HCT116 (cell line): ENCODE data around the gene KCNK3. TPM values are rescaled to one million over a fixed set of nuclear protein-coding genes. Genes with fewer than 3 reads are reported as not detected.
A peak's percentile ranks its signal among the peaks of the same experiment; 100 is the strongest.

Experiments used
- ATAC-seq: fragments of 200-7000 bp; cut with Tn5 transposase; 2 replicates; pipeline ENCODE4 v1.9.1; 2020; ENCODE audit warnings: mild to moderate bottlenecking, moderate library complexity
- BruUV-seq: library from RNA; stranded (reverse); fragments of 400-500 nt; replicated peaks from 2 replicates; lab custom pipeline; 2021; lab: Mats Ljungman, UMichigan
- CTCF ChIA-PET: fragments of 300-600 bp; sonication (Branson Sonifier 250); formaldehyde crosslinking; loops from one replicate; lab custom pipeline; 2021; ENCODE audit warnings: antibody characterized with exemption; lab: Charles Lee
- POLR2A ChIA-PET: fragments of 300-600, 350-600 bp; sonication (Branson Sonifier 250); formaldehyde crosslinking; loops from one replicate; lab custom pipeline; 2021; ENCODE audit warnings: antibody characterized with exemption; lab: Charles Lee
- RAD21 ChIA-PET, 2 experiments: fragments of 300-600 bp; sonication (Branson Sonifier 250); formaldehyde crosslinking; loops; one replicate each; lab custom pipeline; 2023; ENCODE audit warnings: low total read pairs in 2 of 2; ENCODE audit not compliant: uncharacterized antibody in 2 of 2, unreplicated experiment in 2 of 2, low non-redundant PET in 1 of 2; lab: Charles Lee
- DNase-seq: peaks from one replicate; pipeline ENCODE4 v3.0.0-alpha.2; 2010; ENCODE audit warnings: low read depth, low spot score
- H2AFZ ChIP-seq: fragments of 200-600 bp; shearing (Covaris generic), sonication (generic); 2 replicates; pipeline ENCODE4 v1.6.1; 2017; ENCODE audit warnings: low read depth, mixed run types, mixed read lengths, antibody characterized with exemption, low read length; ENCODE audit not compliant: poor library complexity, severe bottlenecking
- H3K27ac ChIP-seq: 2 replicates; pipeline ENCODE4 v1.5.1; 2012; ENCODE audit warnings: low read depth, low read length
- H3K27me3 ChIP-seq: fragments of 200-600 bp; sonication (generic); 2 replicates; pipeline ENCODE4 v1.6.1; 2016; ENCODE audit warnings: mixed run types, low read length, mixed read lengths; ENCODE audit not compliant: insufficient read depth
- H3K36me3 ChIP-seq, 2 experiments: fragments of 200-500 bp in 1 of 2; fragments of 200-600 bp in 1 of 2; sonication (Bioruptor generic) in 1 of 2; sonication (generic) in 1 of 2; 2 replicates each; pipeline versions ENCODE4 v1.5.1 to v1.6.1; 2014 to 2016; ENCODE audit warnings: low read length in 2 of 2, inconsistent platforms in 1 of 2, mixed read lengths in 1 of 2, mixed run types in 1 of 2; ENCODE audit not compliant: insufficient read depth in 2 of 2, control insufficient read depth in 1 of 2
- H3K4me1 ChIP-seq, 2 experiments: fragments of 200-600 bp in 1 of 2; sonication (generic) in 1 of 2; 2 replicates each; pipeline versions ENCODE4 v1.5.1 to v1.6.1; 2012 to 2017; ENCODE audit warnings: low read length in 2 of 2, inconsistent platforms in 1 of 2, mild to moderate bottlenecking in 1 of 2, mixed read lengths in 1 of 2, mixed run types in 1 of 2, moderate library complexity in 1 of 2; ENCODE audit not compliant: insufficient read depth in 2 of 2, control insufficient read depth in 1 of 2
- H3K4me2 ChIP-seq: fragments of 200-600 bp; sonication (generic); 2 replicates; pipeline ENCODE4 v1.6.1; 2017; ENCODE audit warnings: mixed run types, low read length, mixed read lengths
- H3K4me3 ChIP-seq, 2 experiments: fragments of 200-600 bp in 1 of 2; sonication (generic) in 1 of 2; replicated peaks in 1 of 2; 2 replicates each; pipeline ENCODE4 v1.5.1; 2011 to 2016; ENCODE audit warnings: low read length in 2 of 2, control low read depth in 1 of 2, low read depth in 1 of 2, mild to moderate bottlenecking in 1 of 2, mixed read lengths in 1 of 2, mixed run types in 1 of 2
- H3K79me2 ChIP-seq: fragments of 200-600 bp; sonication (generic); 2 replicates; pipeline ENCODE4 v1.6.1; 2017; ENCODE audit warnings: mild to moderate bottlenecking, mixed run types, low read length, moderate library complexity, mixed read lengths; ENCODE audit not compliant: insufficient read depth
- H3K9ac ChIP-seq: fragments of 200-600 bp; sonication (generic); 2 replicates; pipeline ENCODE4 v1.6.1; 2016; ENCODE audit warnings: low read length, mixed read lengths
- H3K9me2 ChIP-seq: fragments of 200-600 bp; sonication (generic), shearing (Covaris generic); 2 replicates; pipeline ENCODE4 v1.6.1; 2017; ENCODE audit warnings: mixed run types, mild to moderate bottlenecking, moderate library complexity; ENCODE audit not compliant: insufficient read depth
- H3K9me3 ChIP-seq, 2 experiments: fragments of 200-500 bp in 1 of 2; fragments of 200-600 bp in 1 of 2; sonication (Bioruptor generic) in 1 of 2; sonication (generic) in 1 of 2; 2 replicates each; pipeline ENCODE4 v1.6.1; 2014 to 2017; ENCODE audit warnings: low read length in 2 of 2, mixed read lengths in 2 of 2, inconsistent platforms in 1 of 2, low read depth in 1 of 2, mild to moderate bottlenecking in 1 of 2, mixed run types in 1 of 2, moderate library complexity in 1 of 2; ENCODE audit not compliant: control insufficient read depth in 1 of 2, insufficient read depth in 1 of 2
- H4K20me1 ChIP-seq: fragments of 200-600 bp; sonication (generic), shearing (Covaris generic); 2 replicates; pipeline ENCODE4 v1.6.1; 2017; ENCODE audit warnings: mixed run types, mild to moderate bottlenecking, moderate library complexity; ENCODE audit not compliant: insufficient read depth
- ATF3 ChIP-seq: IDR thresholded peaks from 2 replicates; pipeline ENCODE4 v1.6.1; 2012
- CBX3 ChIP-seq: IDR thresholded peaks from 2 replicates; pipeline ENCODE4 v1.6.1; 2012; ENCODE audit warnings: low read depth
- EGR1 ChIP-seq: IDR thresholded peaks from 2 replicates; pipeline ENCODE4 v1.6.1; 2012; ENCODE audit warnings: low read depth
- ELF1 ChIP-seq: IDR thresholded peaks from 2 replicates; pipeline ENCODE4 v1.6.1; 2012; ENCODE audit warnings: low read depth, borderline replicate concordance
- EZH2 ChIP-seq: fragments of 200-600 bp; sonication (generic); IDR thresholded peaks from 2 replicates; pipeline ENCODE4 v1.6.1; 2017; ENCODE audit warnings: antibody characterized with exemption, mixed run types
- EZH2phosphoT487 ChIP-seq: fragments of 200-600 bp; IDR thresholded peaks from 2 replicates; pipeline ENCODE4 v1.6.1; 2018; ENCODE audit warnings: antibody characterized with exemption, borderline replicate concordance
- FOSL1 ChIP-seq: IDR thresholded peaks from 2 replicates; pipeline ENCODE4 v1.6.1; 2012; ENCODE audit warnings: low read depth
- JUND ChIP-seq: IDR thresholded peaks from 2 replicates; pipeline ENCODE4 v1.6.1; 2012
- RAD21 ChIP-seq: IDR thresholded peaks from 2 replicates; pipeline ENCODE4 v1.6.1; 2012; ENCODE audit warnings: low read depth, mild to moderate bottlenecking
- SP1 ChIP-seq: IDR thresholded peaks from 2 replicates; pipeline ENCODE4 v1.6.1; 2012; ENCODE audit warnings: low read depth
- SRF ChIP-seq: IDR thresholded peaks from 2 replicates; pipeline ENCODE4 v1.6.1; 2012; ENCODE audit warnings: low read depth
- ZBTB33 ChIP-seq: IDR thresholded peaks from 2 replicates; pipeline ENCODE4 v1.6.1; 2011; ENCODE audit warnings: mild to moderate bottlenecking, low read length, moderate library complexity; ENCODE audit not compliant: insufficient replicate concordance; ENCODE audit errors: extremely low read depth
- ZFX ChIP-seq: fragments of 450-650 bp; IDR thresholded peaks from 2 replicates; pipeline ENCODE4 v1.6.1; 2017
- ZNF274 ChIP-seq: fragments of 200-500 bp; sonication (Bioruptor generic); IDR thresholded peaks from 2 replicates; pipeline ENCODE4 v1.6.1; 2014; ENCODE audit warnings: mild to moderate bottlenecking, low read depth, low read length, inconsistent platforms
- intact Hi-C: fragments of 100-400 bp; cut with micrococcal nuclease; formaldehyde crosslinking; loops from 2 replicates; pipeline ENCODE4 v1.10.0; 2022
- total RNA-seq: library from RNA; stranded (reverse); gene quantifications from one replicate; pipeline ENCODE4 v1.2.1, GENCODE V29; 2021; ENCODE audit not compliant: unreplicated experiment
- TF ChIP-seq, protein P1 (sequence below), 3 experiments: fragments of 200-600 bp in 1 of 3; sonication (generic) in 1 of 3; IDR thresholded peaks in 2 of 3; conservative IDR thresholded peaks in 1 of 3; 2 replicates each; pipeline ENCODE4 v1.5.1; 2012 to 2017; ENCODE audit warnings: low read depth in 2 of 3, low read length in 2 of 3, antibody characterized with exemption in 1 of 3, borderline replicate concordance in 1 of 3, control low read depth in 1 of 3, mild to moderate bottlenecking in 1 of 3, mixed read lengths in 1 of 3, mixed run types in 1 of 3, moderate library complexity in 1 of 3; ENCODE audit not compliant: insufficient read depth in 1 of 3
- TF ChIP-seq, protein P2 (sequence below): IDR thresholded peaks from 2 replicates; pipeline ENCODE4 v1.6.1; 2012; ENCODE audit warnings: low read depth

The KCNK3 gene
- total RNA-seq, 1 experiment from 2014 or later = 0.71 TPM

- peaks cover 52 to 56% of the 10 kb centered on the region in 2 experiments for H3K4me1 ChIP-seq
- TF ChIP-seq EGR1 (no peak), ZFX (no peak), ELF1 (no peak), ATF3 (no peak), SP1 (no peak), CBX3 (no peak), EZH2phosphoT487 (no peak), RAD21 (no peak), FOSL1 (no peak), EZH2 (no peak), ZNF274 (no peak), ZBTB33 (no peak), SRF (no peak), JUND (no peak)
- TF ChIP-seq, protein P1, sequence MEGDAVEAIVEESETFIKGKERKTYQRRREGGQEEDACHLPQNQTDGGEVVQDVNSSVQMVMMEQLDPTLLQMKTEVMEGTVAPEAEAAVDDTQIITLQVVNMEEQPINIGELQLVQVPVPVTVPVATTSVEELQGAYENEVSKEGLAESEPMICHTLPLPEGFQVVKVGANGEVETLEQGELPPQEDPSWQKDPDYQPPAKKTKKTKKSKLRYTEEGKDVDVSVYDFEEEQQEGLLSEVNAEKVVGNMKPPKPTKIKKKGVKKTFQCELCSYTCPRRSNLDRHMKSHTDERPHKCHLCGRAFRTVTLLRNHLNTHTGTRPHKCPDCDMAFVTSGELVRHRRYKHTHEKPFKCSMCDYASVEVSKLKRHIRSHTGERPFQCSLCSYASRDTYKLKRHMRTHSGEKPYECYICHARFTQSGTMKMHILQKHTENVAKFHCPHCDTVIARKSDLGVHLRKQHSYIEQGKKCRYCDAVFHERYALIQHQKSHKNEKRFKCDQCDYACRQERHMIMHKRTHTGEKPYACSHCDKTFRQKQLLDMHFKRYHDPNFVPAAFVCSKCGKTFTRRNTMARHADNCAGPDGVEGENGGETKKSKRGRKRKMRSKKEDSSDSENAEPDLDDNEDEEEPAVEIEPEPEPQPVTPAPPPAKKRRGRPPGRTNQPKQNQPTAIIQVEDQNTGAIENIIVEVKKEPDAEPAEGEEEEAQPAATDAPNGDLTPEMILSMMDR (IDR thresholded peaks at IDR 0.05 in 2 of 3, conservative IDR thresholded peaks at IDR 0.05 in 1 of 3; ENCODE audit: borderline replicate concordance in 1 of 3, insufficient read depth in 1 of 3, low read depth in 2 of 3, low read length in 2 of 3) = no peak
- TF ChIP-seq, protein P2, sequence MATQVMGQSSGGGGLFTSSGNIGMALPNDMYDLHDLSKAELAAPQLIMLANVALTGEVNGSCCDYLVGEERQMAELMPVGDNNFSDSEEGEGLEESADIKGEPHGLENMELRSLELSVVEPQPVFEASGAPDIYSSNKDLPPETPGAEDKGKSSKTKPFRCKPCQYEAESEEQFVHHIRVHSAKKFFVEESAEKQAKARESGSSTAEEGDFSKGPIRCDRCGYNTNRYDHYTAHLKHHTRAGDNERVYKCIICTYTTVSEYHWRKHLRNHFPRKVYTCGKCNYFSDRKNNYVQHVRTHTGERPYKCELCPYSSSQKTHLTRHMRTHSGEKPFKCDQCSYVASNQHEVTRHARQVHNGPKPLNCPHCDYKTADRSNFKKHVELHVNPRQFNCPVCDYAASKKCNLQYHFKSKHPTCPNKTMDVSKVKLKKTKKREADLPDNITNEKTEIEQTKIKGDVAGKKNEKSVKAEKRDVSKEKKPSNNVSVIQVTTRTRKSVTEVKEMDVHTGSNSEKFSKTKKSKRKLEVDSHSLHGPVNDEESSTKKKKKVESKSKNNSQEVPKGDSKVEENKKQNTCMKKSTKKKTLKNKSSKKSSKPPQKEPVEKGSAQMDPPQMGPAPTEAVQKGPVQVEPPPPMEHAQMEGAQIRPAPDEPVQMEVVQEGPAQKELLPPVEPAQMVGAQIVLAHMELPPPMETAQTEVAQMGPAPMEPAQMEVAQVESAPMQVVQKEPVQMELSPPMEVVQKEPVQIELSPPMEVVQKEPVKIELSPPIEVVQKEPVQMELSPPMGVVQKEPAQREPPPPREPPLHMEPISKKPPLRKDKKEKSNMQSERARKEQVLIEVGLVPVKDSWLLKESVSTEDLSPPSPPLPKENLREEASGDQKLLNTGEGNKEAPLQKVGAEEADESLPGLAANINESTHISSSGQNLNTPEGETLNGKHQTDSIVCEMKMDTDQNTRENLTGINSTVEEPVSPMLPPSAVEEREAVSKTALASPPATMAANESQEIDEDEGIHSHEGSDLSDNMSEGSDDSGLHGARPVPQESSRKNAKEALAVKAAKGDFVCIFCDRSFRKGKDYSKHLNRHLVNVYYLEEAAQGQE = no peak
- BruUV-seq = no TSS peak
- H3K27ac ChIP-seq = peak overlapping the region; percentile 80; the same call in 1 of the 2 replicates
- H3K9me2 ChIP-seq = no peaks in the 10 kb centered on the region
- ATAC-seq (no peak), DNase-seq (no peak)
- H3K27me3 ChIP-seq = no peaks in the 10 kb centered on the region
- no peaks in the 10 kb centered on the region for H3K36me3 ChIP-seq
- no peaks in the 10 kb centered on the region for H4K20me1 ChIP-seq
- no peaks in the 10 kb centered on the region for H3K79me2 ChIP-seq
- intact Hi-C loops = no loop called here
- RAD21 ChIA-PET = no interaction called here
- POLR2A ChIA-PET = interaction anchor here (0.7 to 1.2 kb wide), 2 partner anchors 31 to 96 kb away, joined by 3 read pairs; no protein-coding TSS in a partner anchor
- no peak overlapping the region for H3K9ac ChIP-seq
- CTCF ChIA-PET = interaction anchor here (1.5 kb wide), 1 partner anchor 120 kb away, joined by 3 read pairs; no protein-coding TSS in a partner anchor
- H2AFZ ChIP-seq = no peak overlapping the region
- no peak overlapping the region for H3K4me3 ChIP-seq
- no peaks in the 10 kb centered on the region for H3K9me3 ChIP-seq
- H3K4me2 ChIP-seq = peak overlapping the region; percentile 78
Measured at GRCh38 chr2:26725521-26725820, 32.9 kb downstream of the KCNK3 start.
